Neural progenitor cell (in vitro differentiated cells): Measurements from ENCODE around the gene WDR37. TPM values are rescaled to one million over a fixed set of nuclear protein-coding genes. Genes with fewer than 3 reads are reported as not detected.

Source experiments
- DNase-seq: peaks from one replicate; pipeline ENCODE4 v3.0.0-alpha.2; 2016; ENCODE audit warnings: low spot score
- H2AFZ ChIP-seq: fragments of 200-600 bp; sonication (generic); replicated peaks from 2 replicates; pipeline ENCODE4 v1.6.1; 2016; ENCODE audit warnings: antibody characterized with exemption
- H3F3A ChIP-seq: fragments of 200-600 bp; sonication (generic); 2 replicates; pipeline ENCODE4 v1.6.1; 2016; ENCODE audit warnings: antibody characterized with exemption, low read depth
- H3K27ac ChIP-seq: fragments of 200-600 bp; sonication (generic); 2 replicates; pipeline ENCODE4 v1.5.1; 2016; ENCODE audit warnings: mild to moderate bottlenecking
- H3K27me3 ChIP-seq: fragments of 200-600 bp; sonication (generic); 2 replicates; pipeline ENCODE4 v1.6.1; 2016; ENCODE audit warnings: mild to moderate bottlenecking, moderate library complexity
- H3K36me3 ChIP-seq: fragments of 200-600 bp; sonication (generic); 2 replicates; pipeline ENCODE4 v1.5.1; 2016
- H3K4me1 ChIP-seq: fragments of 200-600 bp; sonication (generic); 2 replicates; pipeline ENCODE4 v1.6.1; 2016; ENCODE audit warnings: mixed run types
- H3K4me2 ChIP-seq: fragments of 200-600 bp; sonication (generic); 2 replicates; pipeline ENCODE4 v1.6.1; 2016
- H3K4me3 ChIP-seq: fragments of 200-600 bp; sonication (generic); 2 replicates; pipeline ENCODE4 v1.5.1; 2016
- H3K79me2 ChIP-seq: fragments of 200-600 bp; sonication (generic); 2 replicates; pipeline ENCODE4 v1.6.1; 2016; ENCODE audit warnings: low read depth
- H3K9ac ChIP-seq: fragments of 200-600 bp; sonication (generic); 2 replicates; pipeline ENCODE4 v1.6.1; 2016
- H3K9me3 ChIP-seq: fragments of 200-600 bp; sonication (generic); 2 replicates; pipeline ENCODE4 v1.5.1; 2016; ENCODE audit warnings: low read depth
- H4K20me1 ChIP-seq: fragments of 200-600 bp; sonication (generic); 2 replicates; pipeline ENCODE4 v1.6.1; 2016; ENCODE audit warnings: low read depth
- H3K27ac Mint-ChIP-seq: 3 replicates; pipeline ENCODE4 v1.8.0; 2021; ENCODE audit warnings: mixed read lengths
- H3K27me3 Mint-ChIP-seq: 2 replicates; pipeline ENCODE4 v1.8.0; 2022; ENCODE audit warnings: low read depth, mild to moderate bottlenecking, inconsistent platforms, moderate library complexity, mixed read lengths; ENCODE audit not compliant: insufficient read depth
- H3K36me3 Mint-ChIP-seq: 3 replicates; pipeline ENCODE4 v1.8.0; 2021; ENCODE audit warnings: mixed read lengths
- H3K4me1 Mint-ChIP-seq: 3 replicates; pipeline ENCODE4 v1.8.0; 2021; ENCODE audit warnings: mixed read lengths
- H3K4me3 Mint-ChIP-seq: 3 replicates; pipeline ENCODE4 v1.8.0; 2021; ENCODE audit warnings: mild to moderate bottlenecking, moderate library complexity, mixed read lengths
- H3K9me3 Mint-ChIP-seq: 3 replicates; pipeline ENCODE4 v1.8.0; 2020; ENCODE audit warnings: mixed read lengths
- EZH2 ChIP-seq: fragments of 200-600 bp; sonication (generic); IDR thresholded peaks from 2 replicates; pipeline ENCODE4 v1.6.1; 2017; ENCODE audit warnings: antibody characterized with exemption, mild to moderate bottlenecking, moderate library complexity
- EZH2phosphoT487 ChIP-seq: fragments of 200-600 bp; sonication (generic); IDR thresholded peaks from 2 replicates; pipeline ENCODE4 v1.6.1; 2017; ENCODE audit warnings: antibody characterized with exemption
- total RNA-seq: library from RNA; depleted of rRNA; stranded (reverse); fragments of >200 nt; gene quantifications from 2 replicates; pipeline ENCODE4 v1.2.3, GENCODE V29; 2015; ENCODE audit warnings: low replicate concordance
- TF ChIP-seq, protein P1 (sequence below): fragments of 200-600 bp; sonication (generic); IDR thresholded peaks from 2 replicates; pipeline ENCODE4 v1.5.1; 2017; ENCODE audit warnings: antibody characterized with exemption, mild to moderate bottlenecking

Gene WDR37
- total RNA-seq, 1 donor from 2014 or later = 14.7 TPM

DNA sequence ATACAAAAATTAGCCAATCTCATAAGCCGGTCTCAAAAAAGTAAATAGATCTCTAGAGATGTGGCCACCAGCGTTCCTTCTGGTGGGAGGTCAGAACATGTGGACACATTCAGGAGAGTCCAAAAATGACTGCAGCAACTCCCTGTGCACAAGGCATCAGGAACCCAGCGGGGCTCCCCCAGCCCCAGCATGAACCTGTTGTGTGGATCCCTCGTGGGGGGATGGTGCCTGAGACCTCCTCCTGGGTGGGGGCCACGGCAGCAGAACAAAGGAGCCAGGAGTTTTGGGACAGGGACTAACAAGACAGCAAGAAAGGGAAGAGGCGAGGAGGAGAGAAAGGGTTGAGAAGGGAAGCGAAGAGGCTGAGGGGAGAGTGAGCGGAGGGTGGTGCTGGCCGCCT, 121.8 kb downstream of the WDR37 start:
- Histone ChIP-seq H3K4me1 (peaks cover 1% of the 10 kb centered on the region), H3K36me3 (no peaks in the 10 kb centered on the region), H3F3A (no peaks in the 10 kb centered on the region), H3K4me3 (no peak overlapping the region), H3K79me2 (no peaks in the 10 kb centered on the region), H3K9me3 (no peaks in the 10 kb centered on the region), H3K9ac (no peak overlapping the region), H3K27ac (no peak overlapping the region), H3K4me2 (no peak overlapping the region), H4K20me1 (no peaks in the 10 kb centered on the region), H2AFZ (peak overlapping the region; percentile 50), H3K27me3 (no peaks in the 10 kb centered on the region)
- Mint-ChIP-seq H3K4me1 (peaks cover 13% of the 10 kb centered on the region), H3K27ac (no peak overlapping the region), H3K27me3 (peaks cover 10% of the 10 kb centered on the region), H3K9me3 (peaks cover 2% of the 10 kb centered on the region), H3K36me3 (no peaks in the 10 kb centered on the region), H3K4me3 (no peak overlapping the region)
- no peak for TF ChIP-seq EZH2
- no peak for TF ChIP-seq EZH2phosphoT487
- TF ChIP-seq, protein P1, sequence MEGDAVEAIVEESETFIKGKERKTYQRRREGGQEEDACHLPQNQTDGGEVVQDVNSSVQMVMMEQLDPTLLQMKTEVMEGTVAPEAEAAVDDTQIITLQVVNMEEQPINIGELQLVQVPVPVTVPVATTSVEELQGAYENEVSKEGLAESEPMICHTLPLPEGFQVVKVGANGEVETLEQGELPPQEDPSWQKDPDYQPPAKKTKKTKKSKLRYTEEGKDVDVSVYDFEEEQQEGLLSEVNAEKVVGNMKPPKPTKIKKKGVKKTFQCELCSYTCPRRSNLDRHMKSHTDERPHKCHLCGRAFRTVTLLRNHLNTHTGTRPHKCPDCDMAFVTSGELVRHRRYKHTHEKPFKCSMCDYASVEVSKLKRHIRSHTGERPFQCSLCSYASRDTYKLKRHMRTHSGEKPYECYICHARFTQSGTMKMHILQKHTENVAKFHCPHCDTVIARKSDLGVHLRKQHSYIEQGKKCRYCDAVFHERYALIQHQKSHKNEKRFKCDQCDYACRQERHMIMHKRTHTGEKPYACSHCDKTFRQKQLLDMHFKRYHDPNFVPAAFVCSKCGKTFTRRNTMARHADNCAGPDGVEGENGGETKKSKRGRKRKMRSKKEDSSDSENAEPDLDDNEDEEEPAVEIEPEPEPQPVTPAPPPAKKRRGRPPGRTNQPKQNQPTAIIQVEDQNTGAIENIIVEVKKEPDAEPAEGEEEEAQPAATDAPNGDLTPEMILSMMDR = no peak
- no peak for DNase-seq

DNA sequence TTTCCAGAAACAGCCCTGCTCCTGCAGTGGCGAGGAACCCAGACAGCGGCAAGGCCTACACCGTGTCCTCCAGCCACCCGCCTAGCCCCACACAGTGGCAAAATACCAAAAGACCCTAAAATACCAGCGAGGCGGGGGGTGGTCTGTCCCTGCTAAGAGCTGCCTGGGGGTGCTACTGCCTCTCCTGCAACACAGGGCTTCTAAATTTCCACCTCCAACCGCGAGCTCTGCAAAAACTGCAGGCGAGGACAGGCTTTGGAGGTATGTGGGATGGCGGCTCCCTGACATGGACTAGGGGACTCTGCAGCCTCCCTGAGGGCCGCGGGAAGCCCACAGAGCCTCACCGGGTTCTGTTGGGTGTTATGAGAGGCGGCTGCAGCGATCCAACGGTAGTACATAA, 122.3 kb downstream of the WDR37 start:
- Histone ChIP-seq H3F3A (no peaks in the 10 kb centered on the region), H3K36me3 (no peaks in the 10 kb centered on the region), H3K27me3 (no peaks in the 10 kb centered on the region), H3K27ac (no peak overlapping the region), H4K20me1 (no peaks in the 10 kb centered on the region), H3K4me3 (no peak overlapping the region), H3K9ac (no peak overlapping the region), H2AFZ (peak overlapping the region; percentile 50), H3K4me2 (no peak overlapping the region), H3K4me1 (peaks cover 4% of the 10 kb centered on the region), H3K79me2 (no peaks in the 10 kb centered on the region), H3K9me3 (no peaks in the 10 kb centered on the region)
- H3K4me1 Mint-ChIP-seq = peaks cover 17% of the 10 kb centered on the region
- TF ChIP-seq, protein P1 = no peak
- no peak for TF ChIP-seq EZH2phosphoT487
- TF ChIP-seq EZH2 = no peak
- no peak for DNase-seq
- H3K36me3 Mint-ChIP-seq = no peaks in the 10 kb centered on the region
- peaks cover 7% of the 10 kb centered on the region for H3K27me3 Mint-ChIP-seq
- no peak overlapping the region for H3K27ac Mint-ChIP-seq
- peaks cover 2% of the 10 kb centered on the region for H3K9me3 Mint-ChIP-seq
- H3K4me3 Mint-ChIP-seq = no peak overlapping the region

DNA sequence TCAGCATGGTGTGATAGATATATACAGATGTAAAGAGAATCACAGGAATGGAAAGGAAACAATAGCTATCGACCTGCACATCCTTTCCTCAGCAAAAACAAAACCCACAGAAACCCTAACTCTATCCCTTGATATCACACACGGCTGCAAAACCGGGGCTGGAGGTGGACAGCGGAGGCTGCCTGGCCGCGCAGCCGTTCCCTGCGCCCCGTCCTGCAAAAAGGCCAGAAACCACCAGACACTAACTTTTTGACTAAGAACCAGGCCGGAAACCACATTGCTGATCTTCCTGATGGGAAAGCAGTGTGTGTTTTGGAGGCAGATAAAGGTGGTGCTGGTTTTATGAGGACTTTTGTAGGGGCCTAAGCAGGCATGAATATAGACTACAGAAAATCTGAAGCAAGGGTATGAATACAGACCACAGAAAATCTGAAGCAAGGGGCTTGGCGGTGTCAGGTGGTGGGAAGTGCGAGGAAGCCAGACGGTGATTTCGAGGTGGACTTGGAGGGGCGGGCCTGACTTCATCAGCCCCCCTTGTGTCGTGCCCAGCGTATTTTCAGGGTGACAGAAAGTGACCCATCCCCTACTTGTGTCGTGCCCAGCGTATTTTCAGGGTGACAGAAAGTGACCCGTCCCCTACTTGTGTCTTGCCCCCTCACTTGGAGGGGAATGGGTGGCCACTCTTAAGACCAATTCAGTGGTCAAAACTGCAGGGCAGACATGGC, 123.3 kb downstream of the WDR37 start:
- Histone ChIP-seq H3K4me3 (no peak overlapping the region), H3K36me3 (no peaks in the 10 kb centered on the region), H3K27me3 (no peaks in the 10 kb centered on the region), H3K79me2 (no peaks in the 10 kb centered on the region), H4K20me1 (no peaks in the 10 kb centered on the region), H2AFZ (no peak overlapping the region), H3K9ac (no peak overlapping the region), H3K9me3 (no peaks in the 10 kb centered on the region), H3K4me1 (peaks cover 4% of the 10 kb centered on the region), H3K4me2 (no peak overlapping the region), H3K27ac (no peak overlapping the region), H3F3A (no peaks in the 10 kb centered on the region)
- TF ChIP-seq EZH2phosphoT487 = no peak
- no peak for TF ChIP-seq EZH2
- TF ChIP-seq, protein P1 = no peak
- peaks cover 4% of the 10 kb centered on the region for H3K27me3 Mint-ChIP-seq
- DNase-seq = no peak
- no peak overlapping the region for H3K4me3 Mint-ChIP-seq
- no peaks in the 10 kb centered on the region for H3K36me3 Mint-ChIP-seq
- H3K9me3 Mint-ChIP-seq = peaks cover 2% of the 10 kb centered on the region
- peaks cover 22% of the 10 kb centered on the region for H3K4me1 Mint-ChIP-seq
- H3K27ac Mint-ChIP-seq = peak overlapping the region; percentile 46
